ENCODE data around the gene DEFB132.
A peak's percentile ranks its signal among the peaks of the same experiment; 100 is the strongest.

Gene DEFB132

GRCh38 chr20:258963-259362 is 1.4 kb downstream of the DEFB132 start:
- no peak overlapping the region for H3K4me3 ChIP-seq (ENCODE audit: low read depth, low read length)
- DNase-seq (ENCODE audit: low read depth, low spot score), result no peak
- TF ChIP-seq CTCF (IDR thresholded peaks at IDR 0.05; ENCODE audit: insufficient read depth, low read length, missing control alignments), result peak; percentile 18
- ChIA-PET CTCF (interaction anchor here (1.0 to 6.3 kb wide), 5 partner anchors 8 to 75 kb away, joined by 3 to 29 read pairs (median 5); no protein-coding TSS in a partner anchor), POLR2A (no interaction called here)

- ChIA-PET POLR2A (no interaction called here), CTCF (interaction anchor here (2.8 to 6.3 kb wide), 2 partner anchors 7 to 70 kb away, joined by 10 to 29 read pairs; no protein-coding TSS in a partner anchor)
- DNase-seq (ENCODE audit: low read depth, low spot score), result no peak
- no peak for TF ChIP-seq CTCF (IDR thresholded peaks at IDR 0.05; ENCODE audit: insufficient read depth, low read length, missing control alignments)
- H3K4me3 ChIP-seq (ENCODE audit: low read depth, low read length), result no peak overlapping the region
Observed at GRCh38 chr20:259981-260380, 2.5 kb downstream of the DEFB132 start.

- POLR2A ChIA-PET, result no interaction called here
- no peak for TF ChIP-seq CTCF (IDR thresholded peaks at IDR 0.05; ENCODE audit: insufficient read depth, low read length, missing control alignments)
- CTCF ChIA-PET, result interaction anchor here (1.0 kb wide), 1 partner anchor 67 kb away, joined by 3 read pairs; no protein-coding TSS in a partner anchor
- DNase-seq (ENCODE audit: low read depth, low spot score), result no peak
- no peak overlapping the region for H3K4me3 ChIP-seq (ENCODE audit: low read depth, low read length)
Observed at GRCh38 chr20:263701-264100, 6.2 kb downstream of the DEFB132 start.

- POLR2A ChIA-PET, result no interaction called here
- H3K4me3 ChIP-seq (ENCODE audit: low read depth, low read length), result peak overlapping the region; percentile 67
- peak; percentile 99 for TF ChIP-seq CTCF (IDR thresholded peaks at IDR 0.05; ENCODE audit: insufficient read depth, low read length, missing control alignments)
- CTCF ChIA-PET, result interaction anchor here (0.7 to 7.3 kb wide), 24 partner anchors 9 to 244 kb away, joined by 3 to 46 read pairs (median 5); partner anchors contain the start of genes DEFB129, DEFB132 and ZCCHC3
- no peak for DNase-seq (ENCODE audit: low read depth, low spot score)
Observed at GRCh38 chr20:266596-267562, 9.4 kb downstream of the DEFB132 start.

GRCh38 chr20:270517-270916 is 13.0 kb downstream of the DEFB132 start:
- CTCF ChIA-PET, result interaction anchor here (2.3 to 7.3 kb wide), 2 partner anchors 12 to 60 kb away, joined by 6 to 46 read pairs; no protein-coding TSS in a partner anchor

More at GRCh38 chr20:270517-270916, 13.0 kb downstream of the DEFB132 start:
- no peak for TF ChIP-seq CTCF (IDR thresholded peaks at IDR 0.05; ENCODE audit: insufficient read depth, low read length, missing control alignments)
- H3K4me3 ChIP-seq (ENCODE audit: low read depth, low read length), result no peak overlapping the region
- POLR2A ChIA-PET, result no interaction called here
- no peak for DNase-seq (ENCODE audit: low read depth, low spot score)
